Tibial nerve (tissue), 4 donors: Measurements from ENCODE around the gene BRSK1.

Source experiments
- EP300 ChIP-seq, 2 donors: sonication (generic); formaldehyde crosslinking; IDR thresholded peaks; one replicate each; pipeline ENCODE4 v1.6.1; 2017; ENCODE audit warnings: antibody characterized with exemption in 2 of 2, mild to moderate bottlenecking in 1 of 2
- POLR2A ChIP-seq, 2 donors: fragments of 450-650 bp; IDR thresholded peaks; one replicate each; pipeline ENCODE4 v1.6.1; 2017; ENCODE audit warnings: antibody characterized with exemption in 2 of 2, mild to moderate bottlenecking in 2 of 2, moderate library complexity in 2 of 2
- TF ChIP-seq, protein P1 (sequence below), 5 experiments: fragments of 200-600 bp in 3 of 5; fragments of 450-650 bp in 2 of 5; sonication (generic) in 3 of 5; IDR thresholded peaks; one replicate each; pipeline ENCODE4 v1.5.1; 2016 to 2019; ENCODE audit warnings: antibody characterized with exemption in 5 of 5, mild to moderate bottlenecking in 3 of 5, moderate library complexity in 2 of 5

DNA sequence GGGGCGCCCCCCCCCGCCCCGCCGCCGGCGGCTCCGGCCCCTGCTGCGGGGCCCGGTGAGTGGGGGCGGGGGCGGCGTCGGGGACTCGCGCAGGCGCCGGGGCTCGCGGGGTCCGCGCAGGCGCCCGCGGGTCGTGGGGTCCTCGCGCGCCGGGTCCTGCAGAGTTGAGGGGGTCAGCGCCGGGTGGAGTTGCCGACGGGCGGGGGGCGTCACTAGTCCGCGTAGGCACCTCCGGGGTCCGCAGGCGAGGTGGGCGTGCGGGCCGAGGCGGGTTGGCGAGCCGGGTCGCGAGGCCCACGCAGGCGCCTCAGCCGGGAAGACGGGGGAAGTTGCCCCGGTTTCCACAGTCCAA, 25.3 kb upstream of the BRSK1 start:
- TF ChIP-seq EP300 (IDR thresholded peaks at IDR 0.05) (no peak), POLR2A (IDR thresholded peaks at IDR 0.05) (no peak)
- TF ChIP-seq, protein P1, sequence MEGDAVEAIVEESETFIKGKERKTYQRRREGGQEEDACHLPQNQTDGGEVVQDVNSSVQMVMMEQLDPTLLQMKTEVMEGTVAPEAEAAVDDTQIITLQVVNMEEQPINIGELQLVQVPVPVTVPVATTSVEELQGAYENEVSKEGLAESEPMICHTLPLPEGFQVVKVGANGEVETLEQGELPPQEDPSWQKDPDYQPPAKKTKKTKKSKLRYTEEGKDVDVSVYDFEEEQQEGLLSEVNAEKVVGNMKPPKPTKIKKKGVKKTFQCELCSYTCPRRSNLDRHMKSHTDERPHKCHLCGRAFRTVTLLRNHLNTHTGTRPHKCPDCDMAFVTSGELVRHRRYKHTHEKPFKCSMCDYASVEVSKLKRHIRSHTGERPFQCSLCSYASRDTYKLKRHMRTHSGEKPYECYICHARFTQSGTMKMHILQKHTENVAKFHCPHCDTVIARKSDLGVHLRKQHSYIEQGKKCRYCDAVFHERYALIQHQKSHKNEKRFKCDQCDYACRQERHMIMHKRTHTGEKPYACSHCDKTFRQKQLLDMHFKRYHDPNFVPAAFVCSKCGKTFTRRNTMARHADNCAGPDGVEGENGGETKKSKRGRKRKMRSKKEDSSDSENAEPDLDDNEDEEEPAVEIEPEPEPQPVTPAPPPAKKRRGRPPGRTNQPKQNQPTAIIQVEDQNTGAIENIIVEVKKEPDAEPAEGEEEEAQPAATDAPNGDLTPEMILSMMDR (IDR thresholded peaks at IDR 0.05): no peak
